Measurements from ENCODE around the gene TSPAN18. TPM values are rescaled to one million over a fixed set of nuclear protein-coding genes. Genes with fewer than 3 reads are reported as not detected.

Gene TSPAN18
- total RNA-seq, 2 experiments from 2014 or later, result 5.8 to 8.2 TPM

GRCh38 chr11:44840085-44840478 is 113.3 kb downstream of the TSPAN18 start:
- no peak overlapping the region for H3K27ac Mint-ChIP-seq
- POLR2A ChIA-PET, result no interaction called here
- intact Hi-C loops (cut with micrococcal nuclease), result no loop called here
- H3K9me3 Mint-ChIP-seq, result peaks cover 32% of the 10 kb centered on the region
- peaks cover 11% of the 10 kb centered on the region for H3K4me1 Mint-ChIP-seq (ENCODE audit: low read depth)
- no peak for DNase-seq
- H3K4me3 Mint-ChIP-seq, result no peak overlapping the region
- CTCF ChIA-PET, result no interaction called here
- H3K36me3 Mint-ChIP-seq, result peaks cover 30% of the 10 kb centered on the region
- no peaks in the 10 kb centered on the region for H3K27me3 Mint-ChIP-seq

- intact Hi-C loops (cut with micrococcal nuclease), result no loop called here
- ChIA-PET CTCF (interaction anchor here (0.7 kb wide), 1 partner anchor 441 kb away, joined by 3 read pairs; no protein-coding TSS in a partner anchor), POLR2A (no interaction called here)
- no peaks in the 10 kb centered on the region for H3K27me3 Mint-ChIP-seq
- no peak overlapping the region for H3K4me3 Mint-ChIP-seq
- peaks cover 8% of the 10 kb centered on the region for H3K4me1 Mint-ChIP-seq (ENCODE audit: low read depth)
- peaks cover 35% of the 10 kb centered on the region for H3K36me3 Mint-ChIP-seq
- no peak overlapping the region for H3K27ac Mint-ChIP-seq
- no peak for DNase-seq
- H3K9me3 Mint-ChIP-seq, result peaks cover 33% of the 10 kb centered on the region
These were observed 113.9 kb downstream of the TSPAN18 start for GRCh38 chr11:44840521-44841251.

GRCh38 chr11:44842220-44842619 is 115.5 kb downstream of the TSPAN18 start:
- Mint-ChIP-seq H3K4me3 (no peak overlapping the region), H3K27me3 (no peaks in the 10 kb centered on the region), H3K4me1 (ENCODE audit: low read depth) (no peaks in the 10 kb centered on the region), H3K36me3 (peaks cover 48% of the 10 kb centered on the region), H3K9me3 (peaks cover 48% of the 10 kb centered on the region), H3K27ac (no peak overlapping the region)
- POLR2A ChIA-PET, result no interaction called here
- intact Hi-C loops (cut with micrococcal nuclease), result no loop called here
- CTCF ChIA-PET, result no interaction called here
- no peak for DNase-seq

- DNase-seq, result no peak
- no peaks in the 10 kb centered on the region for H3K27me3 Mint-ChIP-seq
- H3K9me3 Mint-ChIP-seq, result peaks cover 47% of the 10 kb centered on the region
- CTCF ChIA-PET, result no interaction called here
- H3K36me3 Mint-ChIP-seq, result peaks cover 44% of the 10 kb centered on the region
- no peak overlapping the region for H3K4me3 Mint-ChIP-seq
- POLR2A ChIA-PET, result no interaction called here
- intact Hi-C loops (cut with micrococcal nuclease), result no loop called here
- H3K27ac Mint-ChIP-seq, result no peak overlapping the region
- no peaks in the 10 kb centered on the region for H3K4me1 Mint-ChIP-seq (ENCODE audit: low read depth)
These were observed 120.1 kb downstream of the TSPAN18 start for GRCh38 chr11:44846852-44847251.

GRCh38 chr11:44847316-44847715 is 120.6 kb downstream of the TSPAN18 start:
- peaks cover 42% of the 10 kb centered on the region for H3K9me3 Mint-ChIP-seq
- POLR2A ChIA-PET, result no interaction called here

GRCh38 chr11:44848203-44848962 is 121.6 kb downstream of the TSPAN18 start:
- CTCF ChIA-PET, result interaction anchor here (1.0 kb wide), 2 partner anchors 32 to 74 kb away, joined by 3 read pairs; no protein-coding TSS in a partner anchor

More at GRCh38 chr11:44847316-44847715, 120.6 kb downstream of the TSPAN18 start:
- Mint-ChIP-seq H3K4me1 (ENCODE audit: low read depth) (no peaks in the 10 kb centered on the region), H3K36me3 (peaks cover 42% of the 10 kb centered on the region), H3K27me3 (no peaks in the 10 kb centered on the region), H3K27ac (no peak overlapping the region), H3K4me3 (no peak overlapping the region)
- no peak for DNase-seq
- CTCF ChIA-PET, result no interaction called here
- intact Hi-C loops (cut with micrococcal nuclease), result no loop called here

GRCh38 chr11:44848963-44849350 is 122.2 kb downstream of the TSPAN18 start:
- no peaks in the 10 kb centered on the region for H3K27me3 Mint-ChIP-seq
- no peak overlapping the region for H3K4me3 Mint-ChIP-seq
- no peak overlapping the region for H3K27ac Mint-ChIP-seq
- ChIA-PET POLR2A (no interaction called here), CTCF (interaction anchor here (0.9 to 1.0 kb wide), 3 partner anchors 32 to 78 kb away, joined by 3 read pairs; no protein-coding TSS in a partner anchor)
- intact Hi-C loops (cut with micrococcal nuclease), result no loop called here
- DNase-seq, result no peak
- H3K36me3 Mint-ChIP-seq, result peaks cover 40% of the 10 kb centered on the region
- H3K4me1 Mint-ChIP-seq (ENCODE audit: low read depth), result peaks cover 2% of the 10 kb centered on the region
- peaks cover 28% of the 10 kb centered on the region for H3K9me3 Mint-ChIP-seq

More at GRCh38 chr11:44848203-44848962, 121.6 kb downstream of the TSPAN18 start:
- peaks cover 42% of the 10 kb centered on the region for H3K36me3 Mint-ChIP-seq
- H3K9me3 Mint-ChIP-seq, result peaks cover 32% of the 10 kb centered on the region
- no peak for DNase-seq
- H3K4me1 Mint-ChIP-seq (ENCODE audit: low read depth), result no peaks in the 10 kb centered on the region
- no peak overlapping the region for H3K27ac Mint-ChIP-seq
- POLR2A ChIA-PET, result no interaction called here
- H3K27me3 Mint-ChIP-seq, result no peaks in the 10 kb centered on the region
- intact Hi-C loops (cut with micrococcal nuclease), result no loop called here
- H3K4me3 Mint-ChIP-seq, result no peak overlapping the region

GRCh38 chr11:44849424-44849823 is 122.7 kb downstream of the TSPAN18 start:
- no peak for DNase-seq
- H3K4me3 Mint-ChIP-seq, result no peak overlapping the region
- H3K36me3 Mint-ChIP-seq, result peaks cover 36% of the 10 kb centered on the region
- no peaks in the 10 kb centered on the region for H3K27me3 Mint-ChIP-seq
- intact Hi-C loops (cut with micrococcal nuclease), result no loop called here
- CTCF ChIA-PET, result interaction anchor here (0.9 to 1.0 kb wide), 2 partner anchors 33 to 78 kb away, joined by 3 read pairs; no protein-coding TSS in a partner anchor
- POLR2A ChIA-PET, result no interaction called here
- H3K4me1 Mint-ChIP-seq (ENCODE audit: low read depth), result peaks cover 6% of the 10 kb centered on the region
- H3K9me3 Mint-ChIP-seq, result peaks cover 24% of the 10 kb centered on the region
- H3K27ac Mint-ChIP-seq, result no peak overlapping the region

- ChIA-PET POLR2A (no interaction called here), CTCF (no interaction called here)
- Mint-ChIP-seq H3K4me3 (no peak overlapping the region), H3K36me3 (peaks cover 31% of the 10 kb centered on the region), H3K27me3 (no peaks in the 10 kb centered on the region), H3K27ac (no peak overlapping the region), H3K4me1 (ENCODE audit: low read depth) (peaks cover 6% of the 10 kb centered on the region), H3K9me3 (peaks cover 20% of the 10 kb centered on the region)
- DNase-seq, result no peak
- intact Hi-C loops (cut with micrococcal nuclease), result no loop called here
These were observed 123.2 kb downstream of the TSPAN18 start for GRCh38 chr11:44849922-44850321.

- ChIA-PET POLR2A (no interaction called here), CTCF (interaction anchor here (1.2 kb wide), 1 partner anchor 75 kb away, joined by 4 read pairs; no protein-coding TSS in a partner anchor)
These were observed 124.7 kb downstream of the TSPAN18 start for GRCh38 chr11:44851496-44851895.

GRCh38 chr11:44852159-44852747 is 125.5 kb downstream of the TSPAN18 start:
- Mint-ChIP-seq H3K27ac (no peak overlapping the region), H3K4me3 (no peak overlapping the region), H3K27me3 (no peaks in the 10 kb centered on the region), H3K4me1 (ENCODE audit: low read depth) (peaks cover 20% of the 10 kb centered on the region), H3K36me3 (peaks cover 9% of the 10 kb centered on the region), H3K9me3 (peaks cover 4% of the 10 kb centered on the region)
- ChIA-PET CTCF (interaction anchor here (1.2 kb wide), 2 partner anchors 74 to 75 kb away, joined by 3 to 4 read pairs; no protein-coding TSS in a partner anchor), POLR2A (interaction anchor here (1.2 kb wide), 1 partner anchor 8 kb away, joined by 3 read pairs; no protein-coding TSS in a partner anchor)
- intact Hi-C loops (cut with micrococcal nuclease), result no loop called here
- no peak for DNase-seq

More at GRCh38 chr11:44851496-44851895, 124.7 kb downstream of the TSPAN18 start:
- H3K27ac Mint-ChIP-seq, result no peak overlapping the region
- peaks cover 18% of the 10 kb centered on the region for H3K4me1 Mint-ChIP-seq (ENCODE audit: low read depth)
- H3K9me3 Mint-ChIP-seq, result peaks cover 11% of the 10 kb centered on the region
- H3K4me3 Mint-ChIP-seq, result no peak overlapping the region
- no peaks in the 10 kb centered on the region for H3K27me3 Mint-ChIP-seq
- DNase-seq, result no peak
- intact Hi-C loops (cut with micrococcal nuclease), result no loop called here
- H3K36me3 Mint-ChIP-seq, result peaks cover 16% of the 10 kb centered on the region

GRCh38 chr11:44852952-44853351 is 126.2 kb downstream of the TSPAN18 start:
- Mint-ChIP-seq H3K36me3 (peaks cover 5% of the 10 kb centered on the region), H3K27me3 (no peaks in the 10 kb centered on the region), H3K4me1 (ENCODE audit: low read depth) (peaks cover 20% of the 10 kb centered on the region), H3K4me3 (no peak overlapping the region), H3K27ac (no peak overlapping the region), H3K9me3 (no peaks in the 10 kb centered on the region)
- no peak for DNase-seq
- ChIA-PET POLR2A (interaction anchor here (1.2 kb wide), 1 partner anchor 8 kb away, joined by 3 read pairs; no protein-coding TSS in a partner anchor), CTCF (interaction anchor here (1.2 kb wide), 1 partner anchor 73 kb away, joined by 3 read pairs; no protein-coding TSS in a partner anchor)
- intact Hi-C loops (cut with micrococcal nuclease), result no loop called here
